HG03060 (cell line): Measurements from ENCODE around the gene IL5.
"Not testable (repeated sequence)": the region's sequence is repeated elsewhere in the genome, so short reads cannot be mapped to it uniquely, and the experiment has no call there.

Experiments
- ATAC-seq: cut with Tn5 transposase; IDR thresholded peaks from one replicate; pipeline ENCODE4 v1.9.1; 2021; ENCODE audit warnings: low read depth, moderate number of reproducible peaks; ENCODE audit not compliant: unreplicated experiment

Gene IL5

DNA sequence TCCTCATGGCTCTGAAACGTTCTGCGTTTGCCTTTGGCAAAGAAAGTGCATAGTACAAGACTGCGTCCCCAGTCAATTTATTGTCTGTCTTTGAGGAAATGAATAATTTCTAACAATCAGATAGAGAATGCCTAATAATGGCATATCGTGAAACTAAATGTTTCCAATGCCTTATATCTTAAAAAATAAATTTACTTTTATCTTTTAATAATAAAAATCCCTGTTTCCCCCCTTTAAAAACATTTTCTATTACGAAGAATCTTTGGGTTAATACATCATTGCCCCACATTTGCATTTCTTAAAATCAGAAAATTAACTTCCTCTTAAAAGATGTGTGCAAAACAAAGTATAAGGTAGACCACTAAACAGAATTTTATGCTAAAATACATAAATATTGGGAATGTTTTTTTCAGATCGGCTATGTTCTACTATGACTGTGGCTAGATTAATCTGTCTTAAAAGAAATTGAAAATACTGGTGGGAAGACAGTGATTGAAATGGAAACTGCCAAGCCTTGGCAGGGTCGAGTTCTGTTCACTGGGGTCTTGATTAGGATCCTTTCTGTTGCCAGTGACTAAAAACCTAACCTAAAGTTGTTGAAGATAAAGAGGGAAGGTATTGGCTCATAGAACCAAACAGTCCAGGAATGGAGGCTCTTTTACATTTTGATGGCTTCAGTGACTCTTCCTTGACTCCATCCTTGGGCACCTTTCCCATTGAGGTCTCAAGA lies at the start of gene IL5:
Gene IL5 (minus strand): TSS at position 51 of the 730 bp plus-strand sequence. CDS start 44 bp downstream, at position 7.
- ATAC-seq, result no peak

- no peak for ATAC-seq
Observed at GRCh38 chr5:132592521-132592920, 49.2 kb upstream of the IL5 start.

GRCh38 chr5:132591145-132591544 lies 47.8 kb upstream of the IL5 start:
- ATAC-seq, result no peak

DNA sequence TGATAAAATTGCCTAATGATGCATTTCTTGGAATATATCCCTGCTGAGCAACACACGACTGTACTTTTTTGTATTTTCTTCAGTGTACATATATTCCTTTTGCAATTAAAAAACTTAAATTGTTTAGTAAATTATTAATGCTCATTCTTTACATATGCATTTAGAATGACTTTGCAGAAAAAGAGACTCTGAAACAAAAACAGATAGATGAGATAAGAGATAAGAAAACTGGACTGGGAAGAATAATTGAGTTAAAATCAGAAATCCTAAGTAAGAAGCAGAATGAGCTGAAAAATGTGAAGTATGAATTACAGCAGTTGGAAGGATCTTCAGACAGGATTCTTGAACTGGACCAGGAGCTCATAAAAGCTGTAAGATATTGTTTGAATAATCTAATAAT lies 46.1 kb upstream of the IL5 start:
- ATAC-seq, result no peak

- no peak for ATAC-seq
Observed at GRCh38 chr5:132586063-132586462, 42.7 kb upstream of the IL5 start.

GRCh38 chr5:132584560-132584959 lies 41.2 kb upstream of the IL5 start:
- ATAC-seq, result not testable (repeated sequence)

DNA sequence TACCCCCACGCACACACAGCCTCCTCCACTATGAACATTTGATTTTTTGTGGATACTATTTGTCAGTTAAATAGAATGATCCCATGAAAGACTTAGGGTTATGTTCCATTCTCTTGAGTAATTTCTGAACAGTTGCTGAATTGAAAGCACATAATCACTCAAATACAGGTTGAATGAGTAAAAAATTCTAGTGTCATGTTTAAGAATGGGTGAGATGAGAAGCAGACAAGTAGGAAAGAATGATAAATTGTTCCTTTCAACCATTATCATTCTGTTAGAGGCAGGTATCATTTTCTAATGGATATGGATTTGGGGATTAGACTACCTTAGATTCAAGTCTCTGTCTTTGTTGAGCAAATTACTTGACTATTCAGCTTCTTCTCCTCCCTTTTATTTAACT lies 32.8 kb upstream of the IL5 start:
- ATAC-seq, result no peak

DNA sequence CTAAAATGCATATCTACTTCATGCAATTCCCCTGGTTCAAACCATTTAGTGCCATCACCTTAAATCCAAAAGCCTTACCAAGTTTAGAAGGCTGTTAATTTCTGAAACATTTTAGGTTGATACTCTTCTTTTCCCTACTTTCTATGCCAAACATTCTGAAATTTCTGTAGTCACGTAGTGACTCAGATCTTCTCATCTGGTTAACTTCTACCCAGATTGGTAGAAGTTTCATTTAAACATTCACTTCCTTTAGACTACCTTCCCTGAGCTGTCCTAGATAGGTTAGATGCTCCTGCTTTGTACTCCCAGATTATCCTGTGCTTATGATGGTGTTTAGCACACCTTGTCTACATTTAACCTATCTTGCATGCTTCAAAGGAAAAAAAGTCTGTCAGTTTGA lies 23.3 kb upstream of the IL5 start:
- ATAC-seq, result no peak

GRCh38 chr5:132564555-132564954 lies 21.2 kb upstream of the IL5 start:
- not testable (repeated sequence) for ATAC-seq

DNA sequence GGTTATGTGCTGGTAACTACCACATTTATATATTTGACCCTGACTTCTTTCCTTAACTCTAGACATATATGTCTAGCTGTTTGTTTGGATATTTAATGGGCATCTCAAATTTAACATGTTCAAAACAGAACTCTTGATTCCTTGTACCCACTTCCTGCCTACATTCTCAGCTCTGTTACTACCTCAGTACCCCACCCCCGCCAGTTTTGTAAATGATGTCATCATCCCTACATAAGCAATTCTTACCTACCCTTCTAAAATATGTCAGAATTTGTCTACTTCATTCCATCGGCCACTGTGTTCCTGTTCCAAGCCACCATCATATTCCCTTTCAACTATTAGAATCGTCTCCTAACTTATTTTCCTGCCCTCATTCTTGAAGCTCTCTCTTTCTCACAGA lies 18.3 kb upstream of the IL5 start:
- ATAC-seq, result no peak

GRCh38 chr5:132559383-132560060 lies 16.2 kb upstream of the IL5 start:
- ATAC-seq, result no peak

DNA sequence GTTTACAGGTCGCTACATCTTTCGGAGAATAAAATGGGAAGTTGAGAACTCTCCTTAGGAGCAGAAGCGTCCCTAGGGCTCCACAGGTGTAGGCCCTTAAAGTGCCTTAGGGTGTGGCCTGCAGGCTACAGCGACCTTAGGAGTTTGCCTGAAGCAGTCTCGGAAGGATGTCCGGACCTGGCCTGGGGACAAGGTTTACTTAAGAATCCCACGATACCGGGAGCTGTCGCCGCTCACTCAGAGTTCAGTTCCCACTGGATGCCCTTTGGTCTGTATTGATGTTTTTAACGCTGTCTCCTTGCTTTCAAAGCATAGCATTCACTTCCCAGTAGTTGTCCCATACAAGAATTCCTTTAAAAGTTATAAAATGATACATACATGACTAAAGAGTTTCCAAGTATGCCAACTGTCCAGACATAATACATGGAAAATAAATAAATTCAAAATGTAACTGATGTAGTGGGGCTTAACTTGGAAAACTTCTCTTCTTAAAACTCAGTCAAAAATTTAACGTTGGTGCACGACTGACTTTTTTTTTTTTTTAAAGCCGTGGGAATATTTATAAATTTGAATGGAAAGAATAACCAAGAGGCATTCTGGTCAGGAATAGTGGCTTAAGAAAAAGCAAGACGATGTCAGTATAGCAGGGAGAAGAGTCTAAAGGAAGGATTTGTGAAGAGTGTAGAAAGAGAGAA lies 14.3 kb upstream of the IL5 start:
- ATAC-seq, result no peak

- peak; percentile 80 for ATAC-seq
Observed at GRCh38 chr5:132556763-132557477, 13.6 kb upstream of the IL5 start, which contains the start of gene RAD50. Gene RAD50 (plus strand): TSS chr5:132556977. CDS start chr5:132557325, 348 bp downstream.

DNA sequence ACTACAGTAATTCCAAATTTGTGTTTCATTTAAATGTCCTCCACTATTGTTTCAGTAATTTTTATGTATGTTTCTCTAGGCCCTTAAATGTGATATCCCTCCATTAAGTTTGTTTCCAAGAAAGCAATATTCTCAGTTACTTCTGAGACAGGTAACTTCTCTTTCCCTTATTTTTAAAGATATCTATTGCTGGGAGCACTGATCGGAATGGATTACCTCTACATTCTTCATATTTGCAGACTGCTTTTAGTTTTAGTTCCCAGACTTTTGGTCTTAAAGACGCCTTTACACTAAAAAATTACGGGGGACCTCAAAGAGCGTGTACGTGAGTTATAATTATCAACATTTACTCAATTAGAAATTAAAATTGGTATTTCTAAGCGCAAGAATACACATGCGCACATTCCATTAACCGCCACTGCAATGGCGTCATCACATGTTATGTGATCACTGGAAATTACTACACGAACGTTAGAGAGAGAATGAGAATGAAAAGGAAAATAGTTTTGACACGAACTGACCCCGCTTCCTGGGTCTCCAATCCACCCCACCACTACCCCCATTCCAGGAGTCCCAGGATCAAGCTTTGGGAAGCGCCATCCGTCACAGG lies 12.9 kb upstream of the IL5 start:
- ATAC-seq, result no peak

GRCh38 chr5:132549576-132549975 lies 6.3 kb upstream of the IL5 start:
- no peak for ATAC-seq

DNA sequence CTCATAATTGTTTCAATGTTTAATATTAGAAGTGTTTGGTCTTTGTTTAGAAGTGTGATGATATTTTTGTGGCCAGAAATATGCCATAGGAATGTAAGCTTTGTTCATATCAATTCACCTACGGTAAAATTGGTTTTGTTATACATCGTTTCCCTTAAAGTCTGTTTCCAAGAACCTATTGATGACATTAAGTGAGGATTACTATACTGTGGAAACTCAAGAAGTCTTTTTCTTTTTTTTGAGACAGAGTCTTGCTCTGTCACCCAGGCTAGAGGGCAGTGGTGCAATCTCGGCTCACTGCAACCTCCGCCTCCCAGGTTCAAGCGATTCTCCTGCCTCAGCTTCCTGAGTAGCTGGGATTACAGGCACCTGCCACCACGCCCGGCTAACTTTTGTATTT lies 5.5 kb upstream of the IL5 start:
- ATAC-seq, result not testable (repeated sequence)

GRCh38 chr5:132547269-132547668 lies 3.9 kb upstream of the IL5 start:
- no peak for ATAC-seq

- ATAC-seq, result no peak
Observed at GRCh38 chr5:132546108-132546507, 2.8 kb upstream of the IL5 start.

GRCh38 chr5:132540764-132541163 lies 2.6 kb downstream of the IL5 start:
- ATAC-seq, result no peak

GRCh38 chr5:132540149-132540548 lies 3.2 kb downstream of the IL5 start:
- ATAC-seq, result no peak
